Mesothelial cell of epicardium (in vitro differentiated cells): Measurements from ENCODE around the gene LCN9. TPM values are rescaled to one million over a fixed set of nuclear protein-coding genes. Genes with fewer than 3 reads are reported as not detected.

ENCODE experiments used
- DNase-seq, 2 experiments: peaks; one replicate each; pipeline ENCODE4 v3.0.0; 2021; ENCODE audit warnings: low spot score in 2 of 2; ENCODE audit not compliant: unreplicated experiment in 2 of 2
- H3K27ac Mint-ChIP-seq: 2 replicates; pipeline ENCODE4 v1.8.0; 2021; ENCODE audit warnings: mixed read lengths
- H3K27me3 Mint-ChIP-seq: 2 replicates; pipeline ENCODE4 v1.8.0; 2021; ENCODE audit warnings: low read depth, mixed read lengths
- H3K36me3 Mint-ChIP-seq: 2 replicates; pipeline ENCODE4 v1.8.0; 2021; ENCODE audit warnings: mixed read lengths
- H3K4me1 Mint-ChIP-seq: 2 replicates; pipeline ENCODE4 v1.8.0; 2021; ENCODE audit warnings: mixed read lengths
- H3K4me3 Mint-ChIP-seq: 2 replicates; pipeline ENCODE4 v1.8.0; 2021; ENCODE audit warnings: mild to moderate bottlenecking, moderate library complexity, mixed read lengths
- H3K9me3 Mint-ChIP-seq: 2 replicates; pipeline ENCODE4 v1.8.0; 2021; ENCODE audit warnings: mixed read lengths
- total RNA-seq: library from RNA; stranded (reverse); gene quantifications from 3 replicates; pipeline ENCODE4 v1.2.1, GENCODE V29; 2021
- TF ChIP-seq, protein P1 (sequence below): fragments of 200-600 bp; sonication (generic); IDR thresholded peaks from one replicate; pipeline ENCODE4 v1.5.0; 2021; ENCODE audit warnings: antibody characterized with exemption; ENCODE audit not compliant: unreplicated experiment

Gene LCN9
- total RNA-seq, 1 donor from 2014 or later, result 1.7 TPM

DNA sequence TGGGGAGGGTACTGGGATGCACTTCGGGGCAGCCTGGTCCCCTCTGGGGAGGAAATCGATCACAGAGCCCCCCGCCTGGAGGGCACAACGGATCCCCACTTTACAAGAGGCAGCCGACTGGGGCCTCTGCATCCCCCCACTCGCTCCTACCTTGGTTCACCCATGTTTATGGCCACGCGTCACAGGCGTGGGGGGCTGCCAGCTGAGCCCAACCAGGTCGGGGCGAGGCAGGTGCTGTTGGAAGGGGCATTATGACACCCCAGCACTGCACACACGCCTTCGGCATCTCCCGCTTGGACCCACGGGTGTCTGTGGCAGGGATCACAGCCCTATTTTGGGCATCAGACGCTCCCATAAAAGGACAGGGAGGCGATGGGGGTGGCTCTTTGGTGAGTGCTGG is 21.6 kb downstream of the LCN9 start:
- peaks cover 27% of the 10 kb centered on the region for H3K27me3 Mint-ChIP-seq
- H3K36me3 Mint-ChIP-seq, result no peaks in the 10 kb centered on the region
- TF ChIP-seq, protein P1, sequence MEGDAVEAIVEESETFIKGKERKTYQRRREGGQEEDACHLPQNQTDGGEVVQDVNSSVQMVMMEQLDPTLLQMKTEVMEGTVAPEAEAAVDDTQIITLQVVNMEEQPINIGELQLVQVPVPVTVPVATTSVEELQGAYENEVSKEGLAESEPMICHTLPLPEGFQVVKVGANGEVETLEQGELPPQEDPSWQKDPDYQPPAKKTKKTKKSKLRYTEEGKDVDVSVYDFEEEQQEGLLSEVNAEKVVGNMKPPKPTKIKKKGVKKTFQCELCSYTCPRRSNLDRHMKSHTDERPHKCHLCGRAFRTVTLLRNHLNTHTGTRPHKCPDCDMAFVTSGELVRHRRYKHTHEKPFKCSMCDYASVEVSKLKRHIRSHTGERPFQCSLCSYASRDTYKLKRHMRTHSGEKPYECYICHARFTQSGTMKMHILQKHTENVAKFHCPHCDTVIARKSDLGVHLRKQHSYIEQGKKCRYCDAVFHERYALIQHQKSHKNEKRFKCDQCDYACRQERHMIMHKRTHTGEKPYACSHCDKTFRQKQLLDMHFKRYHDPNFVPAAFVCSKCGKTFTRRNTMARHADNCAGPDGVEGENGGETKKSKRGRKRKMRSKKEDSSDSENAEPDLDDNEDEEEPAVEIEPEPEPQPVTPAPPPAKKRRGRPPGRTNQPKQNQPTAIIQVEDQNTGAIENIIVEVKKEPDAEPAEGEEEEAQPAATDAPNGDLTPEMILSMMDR, result no peak
- no peaks in the 10 kb centered on the region for H3K9me3 Mint-ChIP-seq
- no peaks in the 10 kb centered on the region for H3K4me1 Mint-ChIP-seq
- no peak overlapping the region for H3K4me3 Mint-ChIP-seq
- no peak overlapping the region for H3K27ac Mint-ChIP-seq
- no peak for DNase-seq

DNA sequence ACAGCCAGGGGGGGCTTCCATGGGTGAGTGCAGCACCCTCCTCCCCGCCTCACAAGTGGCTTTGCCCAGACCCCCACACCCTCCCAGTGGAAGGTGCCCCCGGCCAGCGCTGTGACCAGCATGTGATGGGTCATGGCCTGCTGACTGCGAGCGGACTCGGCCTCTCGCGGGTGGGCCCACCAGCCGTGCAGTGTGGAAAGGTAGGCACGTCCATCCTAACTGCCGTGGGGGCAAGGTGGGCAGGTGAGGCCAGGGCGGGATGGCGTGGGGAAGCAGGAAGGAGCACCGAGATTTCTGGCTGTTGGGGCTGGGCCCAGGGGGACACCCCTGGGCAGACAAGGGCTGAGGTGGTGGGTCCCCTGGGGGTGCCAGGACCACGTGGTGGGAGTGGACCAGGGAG is 24.1 kb downstream of the LCN9 start:
- H3K27me3 Mint-ChIP-seq, result peaks cover 29% of the 10 kb centered on the region
- H3K4me3 Mint-ChIP-seq, result no peak overlapping the region
- TF ChIP-seq, protein P1, result no peak
- H3K36me3 Mint-ChIP-seq, result no peaks in the 10 kb centered on the region
- H3K9me3 Mint-ChIP-seq, result no peaks in the 10 kb centered on the region
- no peaks in the 10 kb centered on the region for H3K4me1 Mint-ChIP-seq
- no peak overlapping the region for H3K27ac Mint-ChIP-seq
- DNase-seq, result no peak

DNA sequence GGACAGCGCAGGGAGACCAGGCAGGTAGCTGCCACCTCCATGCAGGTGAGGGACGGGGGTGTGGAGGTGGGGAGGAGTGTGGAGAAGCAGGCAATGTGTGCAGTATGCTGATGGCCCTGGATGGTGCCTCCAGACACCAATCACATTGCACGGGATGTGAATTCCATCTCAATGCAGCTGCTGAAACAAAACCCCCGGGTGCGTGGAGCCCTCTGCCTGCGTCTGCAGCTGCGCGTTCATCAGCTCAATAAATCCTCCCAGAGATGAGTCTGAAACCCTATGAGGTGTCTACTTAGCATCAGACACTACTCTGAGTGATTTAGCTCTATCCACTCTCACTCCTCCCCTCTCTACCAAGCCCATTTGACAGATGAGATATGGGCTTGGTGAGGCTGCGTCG is 25.9 kb downstream of the LCN9 start:
- H3K27ac Mint-ChIP-seq, result no peak overlapping the region
- H3K4me3 Mint-ChIP-seq, result no peak overlapping the region
- no peak for DNase-seq
- peaks cover 27% of the 10 kb centered on the region for H3K27me3 Mint-ChIP-seq
- H3K4me1 Mint-ChIP-seq, result no peaks in the 10 kb centered on the region
- H3K36me3 Mint-ChIP-seq, result no peaks in the 10 kb centered on the region
- TF ChIP-seq, protein P1, result no peak
- H3K9me3 Mint-ChIP-seq, result no peaks in the 10 kb centered on the region

DNA sequence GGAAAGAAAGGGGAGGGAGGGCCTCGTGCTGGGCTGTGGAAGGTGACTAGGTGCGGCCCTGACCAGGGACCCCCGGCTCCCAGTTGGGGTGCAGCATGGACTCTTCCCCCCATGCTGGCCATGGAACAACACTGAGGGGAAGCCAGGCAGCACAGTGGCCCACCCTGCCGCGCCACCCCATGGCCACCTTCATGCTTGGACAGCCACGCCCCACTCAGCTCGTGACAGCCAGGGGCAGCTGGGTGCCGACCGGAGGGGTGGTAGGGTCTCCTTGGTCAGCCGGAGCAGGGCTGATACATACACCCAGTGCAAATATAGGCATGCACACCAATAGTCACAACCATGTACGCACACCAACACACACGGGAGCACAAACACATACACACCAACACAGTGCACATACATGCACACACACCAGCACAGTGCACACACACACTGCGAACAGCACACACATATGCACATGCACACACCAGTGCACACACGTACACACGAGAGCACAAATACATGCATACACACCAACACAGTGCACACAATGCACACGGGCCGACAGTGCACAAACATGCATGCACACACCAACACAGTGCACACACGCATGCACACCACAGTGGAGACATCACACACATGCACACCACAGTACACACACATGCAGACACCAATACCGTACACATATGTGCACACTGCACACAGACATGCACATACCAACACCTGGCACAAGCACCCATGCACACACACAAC is 27.9 kb downstream of the LCN9 start:
- no peaks in the 10 kb centered on the region for H3K9me3 Mint-ChIP-seq
- TF ChIP-seq, protein P1, result no peak
- no peak for DNase-seq
- no peaks in the 10 kb centered on the region for H3K4me1 Mint-ChIP-seq
- peaks cover 26% of the 10 kb centered on the region for H3K27me3 Mint-ChIP-seq
- no peaks in the 10 kb centered on the region for H3K36me3 Mint-ChIP-seq
- no peak overlapping the region for H3K27ac Mint-ChIP-seq
- H3K4me3 Mint-ChIP-seq, result no peak overlapping the region

GRCh38 chr9:135692410-135692809 is 29.3 kb downstream of the LCN9 start:
- no peak for DNase-seq
- no peak overlapping the region for H3K27ac Mint-ChIP-seq
- H3K4me1 Mint-ChIP-seq, result no peaks in the 10 kb centered on the region
- no peak overlapping the region for H3K4me3 Mint-ChIP-seq
- no peaks in the 10 kb centered on the region for H3K9me3 Mint-ChIP-seq
- TF ChIP-seq, protein P1, result no peak
- no peaks in the 10 kb centered on the region for H3K36me3 Mint-ChIP-seq
- H3K27me3 Mint-ChIP-seq, result peaks cover 27% of the 10 kb centered on the region
